ENCODE results near the gene LRRN2. TPM values are rescaled to one million over a fixed set of nuclear protein-coding genes. Genes with fewer than 3 reads are reported as not detected.

LRRN2 gene
- total RNA-seq, 2 donors from 2014 or later: not detected

- no peaks in the 10 kb centered on the region for H3K36me3 Mint-ChIP-seq
- H3K27ac Mint-ChIP-seq: no peak overlapping the region
- ATAC-seq (no peak), DNase-seq (ENCODE audit: low spot score in 2 of 2) (no peak)
- H3K9me3 Mint-ChIP-seq: no peaks in the 10 kb centered on the region
Measured at GRCh38 chr1:204607910-204608309, 77.6 kb downstream of the LRRN2 start.

GRCh38 chr1:204605791-204606190 is 79.7 kb downstream of the LRRN2 start:
- ATAC-seq: no peak
- Mint-ChIP-seq H3K36me3 (no peaks in the 10 kb centered on the region), H3K9me3 (no peaks in the 10 kb centered on the region)

GRCh38 chr1:204602871-204603542 is 82.5 kb downstream of the LRRN2 start:
- Mint-ChIP-seq H3K27ac (peak overlapping the region in 1 of 2 donors; percentile 16), H3K36me3 (no peaks in the 10 kb centered on the region), H3K9me3 (no peaks in the 10 kb centered on the region)
- DNase-seq (ENCODE audit: low spot score in 2 of 2): no peak
- ATAC-seq: no peak

More at GRCh38 chr1:204605791-204606190, 79.7 kb downstream of the LRRN2 start:
- no peak for DNase-seq (ENCODE audit: low spot score in 2 of 2)
- H3K27ac Mint-ChIP-seq: no peak overlapping the region

DNA sequence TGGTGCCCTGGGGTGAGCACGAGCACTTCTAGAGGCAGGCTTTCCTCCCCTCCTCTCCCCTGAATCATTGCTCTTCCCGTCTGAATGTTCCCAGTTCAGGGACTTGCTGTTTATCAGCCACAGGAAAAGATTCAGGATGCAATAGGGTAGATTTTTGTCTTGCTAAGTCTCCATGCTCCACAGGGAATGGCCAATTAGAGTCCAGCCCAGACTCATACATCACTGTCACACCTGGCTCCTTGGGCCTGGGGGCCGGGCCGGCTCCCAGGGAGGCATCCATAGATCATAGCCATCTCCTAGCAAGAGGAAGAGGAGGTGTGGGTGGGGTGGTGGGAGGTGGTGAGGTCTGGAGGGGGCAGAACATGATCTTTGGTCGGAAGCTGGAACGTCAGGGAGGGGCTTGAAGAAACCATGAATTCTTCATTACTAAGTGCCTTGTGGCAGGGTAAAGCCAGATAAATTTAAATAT is 83.4 kb downstream of the LRRN2 start:
- no peaks in the 10 kb centered on the region for H3K9me3 Mint-ChIP-seq
- no peak overlapping the region for H3K27ac Mint-ChIP-seq
- no peak for DNase-seq (ENCODE audit: low spot score in 2 of 2)
- no peak for ATAC-seq
- H3K36me3 Mint-ChIP-seq: no peaks in the 10 kb centered on the region

DNA sequence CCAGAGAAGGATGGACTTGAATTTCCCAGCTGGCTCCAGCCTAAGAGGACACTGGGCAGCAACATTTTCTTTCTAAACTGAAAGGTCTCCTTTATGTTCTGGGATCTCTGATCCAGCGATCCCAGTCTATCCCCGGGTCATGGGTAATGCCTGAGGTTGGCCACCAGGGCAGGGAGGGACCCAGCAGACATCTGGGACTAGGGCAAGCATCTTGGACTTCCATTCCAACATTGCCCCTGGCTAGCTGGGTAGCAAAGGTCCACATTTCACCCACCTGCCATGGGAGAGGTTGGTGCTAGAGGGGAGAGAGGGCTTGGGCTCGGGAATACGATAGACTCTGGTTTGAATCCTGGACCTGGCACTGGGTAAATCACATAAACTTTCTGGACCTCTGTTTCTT is 84.6 kb downstream of the LRRN2 start:
- DNase-seq (ENCODE audit: low spot score in 2 of 2) (no peak), ATAC-seq (no peak)
- Mint-ChIP-seq H3K36me3 (no peaks in the 10 kb centered on the region), H3K27ac (no peak overlapping the region), H3K9me3 (no peaks in the 10 kb centered on the region)

- Mint-ChIP-seq H3K27ac (peak overlapping the region in 1 of 2 donors; percentile 29), H3K36me3 (no peaks in the 10 kb centered on the region), H3K9me3 (no peaks in the 10 kb centered on the region)
- ATAC-seq (no peak), DNase-seq (ENCODE audit: low spot score in 2 of 2) (no peak)
Measured at GRCh38 chr1:204600203-204600602, 85.3 kb downstream of the LRRN2 start.

GRCh38 chr1:204599596-204599995 is 85.9 kb downstream of the LRRN2 start:
- DNase-seq (ENCODE audit: low spot score in 2 of 2): no peak
- ATAC-seq: no peak
- Mint-ChIP-seq H3K9me3 (no peaks in the 10 kb centered on the region), H3K36me3 (no peaks in the 10 kb centered on the region), H3K27ac (peak overlapping the region; percentile 29 to 56)

DNA sequence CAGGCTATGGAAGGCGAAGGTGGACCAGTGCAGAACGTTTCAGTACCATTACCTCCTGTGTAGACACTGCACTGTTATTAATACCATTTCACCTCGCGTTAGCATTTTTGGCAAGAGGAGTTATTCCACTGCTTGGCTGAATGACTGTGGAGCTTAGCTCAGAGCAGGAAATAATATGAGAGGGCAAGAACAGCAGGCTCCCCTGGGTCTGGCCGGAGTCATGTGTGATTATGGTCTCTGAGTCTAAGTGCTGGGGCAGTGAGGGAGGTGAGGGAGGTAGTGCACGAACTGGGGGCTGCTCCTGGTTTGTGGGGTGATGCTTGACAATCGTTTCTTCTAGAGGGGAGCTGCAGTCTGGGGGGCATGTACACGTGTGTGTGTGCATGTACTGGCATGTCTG is 86.4 kb downstream of the LRRN2 start:
- no peak for DNase-seq (ENCODE audit: low spot score in 2 of 2)
- Mint-ChIP-seq H3K27ac (peak overlapping the region; percentile 29 to 56), H3K9me3 (no peaks in the 10 kb centered on the region), H3K36me3 (no peaks in the 10 kb centered on the region)
- ATAC-seq: no peak

- peak overlapping the region; percentile 29 to 67 for H3K27ac Mint-ChIP-seq
- DNase-seq (ENCODE audit: low spot score in 2 of 2) (no peak), ATAC-seq (no peak)
- no peaks in the 10 kb centered on the region for H3K36me3 Mint-ChIP-seq
- H3K9me3 Mint-ChIP-seq: no peaks in the 10 kb centered on the region
Measured at GRCh38 chr1:204598319-204598969, 87.1 kb downstream of the LRRN2 start.

- ATAC-seq (no peak), DNase-seq (ENCODE audit: low spot score in 2 of 2) (no peak)
- H3K9me3 Mint-ChIP-seq: no peaks in the 10 kb centered on the region
- H3K27ac Mint-ChIP-seq: peak overlapping the region in 1 of 2 donors; percentile 22
- H3K36me3 Mint-ChIP-seq: no peaks in the 10 kb centered on the region
Measured at GRCh38 chr1:204592246-204592948, 93.1 kb downstream of the LRRN2 start.

GRCh38 chr1:204591473-204592090 is 94.0 kb downstream of the LRRN2 start:
- Mint-ChIP-seq H3K27ac (no peak overlapping the region), H3K36me3 (no peaks in the 10 kb centered on the region), H3K9me3 (no peaks in the 10 kb centered on the region)
- no peak for DNase-seq (ENCODE audit: low spot score in 2 of 2)
- no peak for ATAC-seq

GRCh38 chr1:204589409-204590038 is 96.0 kb downstream of the LRRN2 start:
- Mint-ChIP-seq H3K9me3 (no peaks in the 10 kb centered on the region), H3K27ac (no peak overlapping the region), H3K36me3 (no peaks in the 10 kb centered on the region)
- ATAC-seq (no peak), DNase-seq (ENCODE audit: low spot score in 2 of 2) (no peak)

GRCh38 chr1:204588826-204589225 is 96.7 kb downstream of the LRRN2 start:
- ATAC-seq: no peak
- H3K9me3 Mint-ChIP-seq: no peaks in the 10 kb centered on the region
- no peak overlapping the region for H3K27ac Mint-ChIP-seq
- DNase-seq (ENCODE audit: low spot score in 2 of 2): no peak
- no peaks in the 10 kb centered on the region for H3K36me3 Mint-ChIP-seq

DNA sequence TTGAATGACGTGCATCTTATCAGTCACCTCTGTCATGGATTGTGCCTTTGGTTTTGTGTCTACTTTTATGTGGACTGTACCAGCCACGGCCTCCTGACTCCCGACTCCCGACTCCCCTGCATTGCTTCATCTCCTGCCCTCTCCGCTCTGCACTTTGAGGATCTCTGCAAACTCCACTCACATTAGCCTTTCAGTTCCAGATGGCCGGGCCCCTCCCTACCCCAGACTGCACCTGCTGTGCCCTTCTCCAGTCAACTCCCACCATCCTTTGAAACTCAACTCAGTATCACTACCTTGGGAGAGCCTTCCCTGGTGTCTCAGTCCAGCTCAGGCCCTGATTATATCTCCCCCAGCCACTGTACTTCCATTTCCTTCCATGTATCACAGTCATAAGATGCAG is 97.9 kb downstream of the LRRN2 start:
- ATAC-seq (no peak), DNase-seq (ENCODE audit: low spot score in 2 of 2) (no peak)
- Mint-ChIP-seq H3K9me3 (no peaks in the 10 kb centered on the region), H3K27ac (no peak overlapping the region), H3K36me3 (no peaks in the 10 kb centered on the region)

GRCh38 chr1:204584699-204585372 is 100.7 kb downstream of the LRRN2 start:
- peak overlapping the region in 1 of 2 donors; percentile 4 for H3K27ac Mint-ChIP-seq
- peaks cover 0 to 6% of the 10 kb centered on the region in 2 donors for H3K36me3 Mint-ChIP-seq
- H3K9me3 Mint-ChIP-seq: no peaks in the 10 kb centered on the region
- ATAC-seq (peak in 1 of 2 donors; percentile 84), DNase-seq (ENCODE audit: low spot score in 2 of 2) (no peak)

Measured in activated naive CD4-positive, alpha-beta T cell treated with anti-CD3 and anti-CD28 coated beads, Interleukin-2, amount 50 U/mL, for 72 hours (primary cell).